DMS 273 (cell line): ENCODE results near the gene SCN3A.

Experiments used
- DNase-seq: peaks from one replicate; lab custom pipeline; 2025; ENCODE audit not compliant: unreplicated experiment; lab: John Stamatoyannopoulos, UW

SCN3A gene

DNA sequence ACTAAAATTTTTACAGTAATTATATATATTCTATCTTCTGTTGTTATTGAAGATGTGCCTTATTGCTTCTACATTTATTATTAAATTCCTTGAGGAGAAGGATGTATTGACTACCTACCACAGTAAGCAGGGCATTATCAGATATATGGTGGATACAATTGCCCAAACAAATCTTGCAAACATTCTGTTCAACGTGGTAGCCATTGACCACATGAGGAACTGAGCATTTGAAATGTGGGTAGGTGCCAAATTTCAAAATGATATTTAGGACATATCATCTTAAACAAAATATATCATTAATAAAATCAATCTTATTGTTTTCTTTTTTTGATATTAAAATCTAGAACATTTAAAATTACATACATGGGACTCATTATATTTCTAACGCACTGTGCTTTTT, 11.1 kb downstream of the SCN3A start:
- DNase-seq = no peak

DNA sequence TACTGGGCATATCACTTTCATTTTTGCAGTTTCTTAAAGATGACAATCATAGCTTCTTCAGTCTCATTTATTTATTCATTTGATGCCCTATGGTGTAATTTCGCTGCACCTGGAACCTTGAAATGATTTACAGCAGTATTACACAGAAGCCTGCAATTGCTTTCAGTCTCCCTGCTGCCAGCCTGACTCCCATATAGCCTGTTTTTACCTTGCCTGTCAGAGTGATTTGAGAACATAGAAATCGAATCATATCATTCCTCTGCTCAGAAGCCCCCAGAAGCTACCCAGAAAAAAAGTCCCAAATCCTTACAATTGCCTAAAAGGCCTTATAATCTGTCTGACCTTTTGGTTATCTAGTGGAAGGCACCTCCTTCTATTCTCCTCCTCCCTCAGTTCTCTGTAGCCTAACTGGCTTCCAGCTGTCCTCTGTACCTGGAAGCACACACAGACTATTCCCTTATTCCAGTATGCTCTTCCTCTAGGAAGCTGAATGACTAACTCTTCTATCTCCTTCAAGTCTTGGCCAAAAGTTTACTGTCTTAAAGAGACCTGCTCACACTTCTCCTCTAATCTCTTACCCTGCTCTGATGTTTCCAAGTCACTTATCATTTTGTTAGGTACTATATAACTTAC, 12.6 kb downstream of the SCN3A start:
- DNase-seq = no peak

DNA sequence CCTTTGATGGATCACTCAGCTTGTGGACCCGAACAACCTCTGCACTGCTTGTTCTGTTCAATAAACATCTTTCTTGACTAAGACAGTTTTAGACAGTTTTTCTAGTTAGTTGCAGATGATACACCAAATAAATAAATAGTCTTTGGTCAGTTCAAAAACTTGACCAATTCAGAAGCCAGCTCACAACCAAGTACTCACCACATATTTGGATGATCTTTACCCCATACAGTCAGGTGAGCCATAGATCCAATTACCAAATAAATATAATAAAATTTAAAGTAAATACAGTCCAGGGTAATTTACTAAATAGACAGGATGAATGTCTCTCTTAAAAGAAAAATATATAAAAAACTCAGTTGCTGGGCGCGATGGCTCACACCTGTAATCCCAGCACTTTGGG, 18.2 kb downstream of the SCN3A start:
- DNase-seq = no peak

DNA sequence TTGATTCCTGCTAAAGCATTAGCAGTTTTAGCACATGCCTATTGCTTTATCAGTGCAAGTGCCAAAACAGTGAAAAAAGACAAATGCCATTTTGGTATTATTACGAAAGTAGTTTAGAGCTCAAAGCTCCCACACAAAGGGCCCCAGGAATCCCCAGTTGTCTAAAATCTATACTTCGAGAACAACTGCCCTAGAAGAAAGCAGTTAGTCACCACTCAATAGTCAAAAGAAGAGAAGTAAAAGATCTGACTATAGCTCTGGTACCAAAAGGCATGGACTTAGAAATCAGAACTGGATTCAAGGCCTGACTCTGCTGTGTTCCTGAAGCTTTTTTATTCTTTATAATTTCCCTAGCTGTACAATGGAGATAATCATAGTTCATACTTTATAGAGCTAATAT, 21.8 kb downstream of the SCN3A start:
- DNase-seq = no peak

DNA sequence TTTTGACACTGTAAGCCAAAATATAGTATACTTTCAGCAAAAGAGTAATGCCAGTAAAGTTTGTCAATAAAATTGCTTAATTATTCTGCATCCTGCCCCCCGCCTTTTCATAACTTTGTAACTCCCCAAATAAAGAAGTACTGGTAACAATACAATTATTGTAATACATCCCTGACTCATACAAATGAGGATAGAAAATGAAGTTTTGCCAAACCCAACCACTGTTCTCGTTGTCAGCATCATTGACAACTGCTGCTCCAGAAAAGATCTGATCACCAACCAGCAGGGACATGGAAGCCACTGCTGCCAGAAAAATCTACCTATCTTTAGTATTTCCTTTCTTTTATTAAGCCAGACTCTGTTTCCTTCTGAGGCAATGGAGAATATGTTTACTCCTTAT, 27.1 kb downstream of the SCN3A start:
- DNase-seq = no peak

DNA sequence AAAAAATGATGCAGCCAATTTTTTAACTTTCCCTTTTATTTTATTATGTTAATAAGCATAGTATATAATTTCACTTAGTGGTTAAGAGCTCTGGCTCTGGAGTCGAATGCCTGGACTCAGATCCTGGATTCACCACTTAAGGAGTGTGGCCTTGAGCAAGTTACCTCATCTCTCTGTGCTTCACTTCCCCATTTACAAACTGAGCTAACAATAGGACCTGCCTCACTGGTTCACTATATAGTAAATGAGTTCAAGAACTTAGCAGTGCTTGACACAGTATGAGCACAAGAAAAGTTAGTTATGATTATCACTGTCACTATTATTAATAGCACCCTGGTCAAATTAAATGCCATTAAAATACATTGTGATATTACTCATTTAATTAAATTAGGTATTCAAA, 30.6 kb downstream of the SCN3A start:
- DNase-seq = no peak

DNA sequence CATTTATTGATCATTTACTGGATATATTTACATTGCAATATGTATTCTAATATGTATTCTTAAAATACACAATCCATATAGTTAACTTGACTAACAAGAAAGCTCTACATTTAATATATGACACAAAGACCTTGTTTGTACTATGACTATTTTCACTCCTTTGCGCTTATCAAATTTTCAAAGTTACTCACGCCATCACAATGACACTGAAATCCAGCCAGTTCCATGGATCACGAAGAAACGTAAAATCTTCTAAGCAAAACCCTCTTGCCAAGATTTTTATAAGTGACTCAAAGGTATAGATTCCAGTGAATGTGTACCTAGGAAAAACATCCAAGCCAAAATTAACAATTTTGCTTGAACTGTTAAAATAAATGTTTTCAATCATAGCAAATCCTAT, 39.6 kb downstream of the SCN3A start:
- no peak for DNase-seq

DNA sequence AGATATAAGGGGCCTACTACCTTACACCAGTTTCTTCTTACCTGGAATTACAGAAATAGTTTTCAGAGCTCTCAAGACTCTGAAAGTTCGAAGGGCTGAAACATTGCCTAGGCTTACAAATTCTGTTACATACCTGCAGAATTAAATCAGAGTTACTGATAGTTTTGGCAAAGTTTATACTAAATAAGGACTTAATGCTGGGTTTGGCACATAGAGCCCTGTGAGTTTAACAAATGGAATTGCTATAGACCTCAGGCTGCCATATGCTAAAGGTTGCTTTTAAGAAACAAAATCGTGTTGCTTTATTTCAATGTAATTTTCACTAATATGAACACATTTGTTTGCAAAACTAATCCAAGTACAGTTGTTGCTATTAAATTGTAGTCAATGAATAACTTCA, 40.1 kb downstream of the SCN3A start:
- no peak for DNase-seq

DNA sequence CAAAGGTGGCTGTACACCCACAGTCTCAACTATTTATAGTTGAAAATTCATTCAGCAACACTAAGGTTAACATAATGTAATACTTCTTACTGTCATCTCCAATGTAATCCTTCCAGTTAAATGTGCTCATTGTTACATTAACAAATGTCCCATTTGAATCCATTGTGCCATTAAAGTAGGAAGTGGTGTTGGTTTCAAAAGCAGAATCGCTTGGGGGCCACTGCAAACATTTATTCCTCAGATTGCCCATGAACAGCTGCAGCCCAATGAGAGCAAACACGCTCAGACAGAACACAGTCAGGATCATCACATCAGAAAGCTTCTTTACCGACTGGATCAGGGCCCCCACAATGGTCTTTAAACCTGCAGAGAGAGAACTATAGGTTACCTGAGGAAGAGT, 41.4 kb downstream of the SCN3A start:
- DNase-seq = no peak

DNA sequence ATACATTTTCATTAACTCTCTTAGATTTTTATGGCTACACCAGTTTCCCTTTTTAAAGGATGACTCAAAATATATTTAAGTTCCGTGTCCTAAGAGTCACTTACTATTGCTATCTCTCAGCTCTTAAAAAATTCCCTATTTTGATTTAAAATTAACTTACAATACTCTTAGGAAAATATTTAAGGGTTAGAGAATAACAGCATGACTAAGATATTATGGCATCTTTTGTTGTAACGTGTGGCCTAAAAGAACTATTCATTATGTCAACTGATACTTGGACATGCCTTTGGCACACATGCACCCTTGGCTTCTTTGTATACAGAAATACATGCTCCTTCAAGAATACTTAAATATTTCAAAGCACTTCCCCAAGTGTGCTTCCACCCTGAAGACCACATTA, 42.3 kb downstream of the SCN3A start:
- no peak for DNase-seq

DNA sequence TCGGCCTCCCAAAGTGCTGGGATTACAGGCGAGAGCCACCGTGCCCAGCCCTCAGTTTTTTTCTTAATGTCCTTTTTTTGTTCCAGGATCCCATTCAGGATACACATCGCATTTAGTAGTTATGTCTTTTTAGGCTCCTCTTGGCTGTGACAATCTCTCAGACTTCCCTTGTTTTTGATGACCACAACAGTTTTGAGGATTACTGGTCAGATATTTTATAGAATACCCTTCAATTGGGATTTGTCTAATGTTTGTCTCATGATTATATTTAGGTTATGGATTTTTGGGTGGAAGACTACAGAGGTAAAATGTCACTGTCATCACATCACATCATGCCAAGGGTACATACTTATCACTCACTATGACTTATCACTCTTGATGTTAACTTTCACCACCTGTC, 46.7 kb downstream of the SCN3A start:
- DNase-seq = no peak

DNA sequence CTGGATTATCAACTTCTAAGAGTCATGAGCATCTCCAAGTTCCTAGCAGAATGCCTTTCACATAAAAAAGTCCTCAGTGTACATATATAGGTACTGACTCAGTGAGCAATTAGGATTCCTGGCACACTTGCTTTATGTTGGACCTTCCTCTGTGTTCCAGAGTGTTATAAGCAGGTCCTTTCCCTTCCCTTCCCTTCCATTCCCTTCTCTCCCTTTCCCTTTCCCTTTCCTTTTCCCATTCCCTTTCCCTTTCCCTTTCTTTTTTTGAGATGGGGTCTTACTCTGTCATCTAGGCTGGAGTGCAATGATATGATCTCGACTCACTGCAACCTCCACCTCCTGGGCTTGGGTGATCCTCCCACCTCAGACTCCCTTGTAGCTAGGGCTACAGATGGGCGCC, 48.7 kb downstream of the SCN3A start:
- DNase-seq = no peak

DNA sequence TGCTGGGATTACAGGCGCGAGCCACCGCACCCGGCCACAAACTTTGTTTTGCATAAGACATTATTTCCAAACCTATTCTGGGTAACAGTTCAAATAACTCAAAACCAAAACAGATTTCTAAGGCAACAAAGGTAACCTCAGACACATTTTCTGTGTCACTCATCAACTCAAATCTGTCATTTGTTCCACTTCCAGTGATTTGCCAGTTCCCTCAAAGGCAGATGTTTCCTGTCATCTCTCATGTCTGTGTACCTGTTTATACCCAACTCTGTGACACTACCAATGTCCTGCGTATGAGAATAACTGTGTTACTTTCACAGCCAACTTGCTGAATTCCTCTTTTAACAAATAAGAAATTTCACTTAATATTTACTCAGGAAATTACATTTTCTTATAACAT, 54.4 kb downstream of the SCN3A start:
- no peak for DNase-seq

DNA sequence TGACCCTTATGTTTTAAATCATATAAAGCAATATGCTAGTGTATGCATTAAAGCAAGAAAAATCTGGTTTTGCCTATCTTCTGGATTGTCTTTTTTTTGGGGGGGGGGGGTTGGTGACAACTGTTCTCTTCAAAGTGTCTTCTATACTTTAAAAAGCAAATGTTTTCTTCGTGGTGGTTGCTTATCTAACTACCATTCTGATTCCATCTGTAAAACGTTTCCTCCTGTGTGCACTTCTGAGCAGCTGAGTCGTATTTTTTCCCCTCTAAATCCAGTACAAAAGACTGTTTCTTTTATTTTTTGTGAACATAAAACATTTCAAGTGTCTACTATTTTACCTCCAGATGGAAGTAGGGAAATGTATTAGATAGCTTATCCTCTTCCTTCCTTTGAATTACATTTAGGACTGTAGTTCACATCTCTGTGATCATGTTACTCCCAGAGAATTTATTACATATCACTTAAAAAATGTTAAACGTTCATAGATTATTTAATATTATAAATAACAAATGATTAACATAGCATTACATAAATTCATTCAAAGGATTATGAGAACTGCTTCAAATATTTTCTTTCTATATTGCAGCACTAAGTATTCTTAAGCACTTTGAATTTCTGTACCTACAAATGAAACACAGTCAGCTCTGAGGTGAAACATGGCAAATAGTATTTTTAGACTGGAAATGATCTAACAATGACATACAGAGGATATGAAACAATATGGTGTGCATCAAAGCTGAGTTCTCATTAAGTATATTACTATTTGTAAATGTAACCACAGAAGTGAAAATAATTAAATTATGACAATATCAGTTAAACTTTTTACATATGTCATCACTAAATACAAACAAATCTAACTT, 56.4 kb downstream of the SCN3A start:
- DNase-seq = no peak

DNA sequence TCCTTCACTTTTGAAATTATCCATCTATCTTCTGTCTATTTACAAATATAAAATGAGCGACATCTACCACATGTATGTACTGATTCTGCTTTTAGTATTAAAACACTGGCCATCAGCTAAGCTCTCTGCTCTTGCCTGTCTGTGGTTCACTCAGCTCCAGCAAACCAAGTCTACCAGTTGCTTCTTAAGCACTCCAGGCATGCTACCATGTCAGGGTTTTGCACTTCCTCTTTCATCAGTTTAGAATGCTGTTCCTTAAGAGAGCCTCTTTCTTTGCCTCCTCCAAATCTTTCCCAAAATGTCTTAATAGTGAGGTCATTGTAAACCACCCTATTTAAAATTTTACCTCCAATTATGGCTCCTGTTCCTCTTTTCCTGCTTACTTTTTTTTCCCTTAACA, 59.5 kb downstream of the SCN3A start:
- DNase-seq = no peak

DNA sequence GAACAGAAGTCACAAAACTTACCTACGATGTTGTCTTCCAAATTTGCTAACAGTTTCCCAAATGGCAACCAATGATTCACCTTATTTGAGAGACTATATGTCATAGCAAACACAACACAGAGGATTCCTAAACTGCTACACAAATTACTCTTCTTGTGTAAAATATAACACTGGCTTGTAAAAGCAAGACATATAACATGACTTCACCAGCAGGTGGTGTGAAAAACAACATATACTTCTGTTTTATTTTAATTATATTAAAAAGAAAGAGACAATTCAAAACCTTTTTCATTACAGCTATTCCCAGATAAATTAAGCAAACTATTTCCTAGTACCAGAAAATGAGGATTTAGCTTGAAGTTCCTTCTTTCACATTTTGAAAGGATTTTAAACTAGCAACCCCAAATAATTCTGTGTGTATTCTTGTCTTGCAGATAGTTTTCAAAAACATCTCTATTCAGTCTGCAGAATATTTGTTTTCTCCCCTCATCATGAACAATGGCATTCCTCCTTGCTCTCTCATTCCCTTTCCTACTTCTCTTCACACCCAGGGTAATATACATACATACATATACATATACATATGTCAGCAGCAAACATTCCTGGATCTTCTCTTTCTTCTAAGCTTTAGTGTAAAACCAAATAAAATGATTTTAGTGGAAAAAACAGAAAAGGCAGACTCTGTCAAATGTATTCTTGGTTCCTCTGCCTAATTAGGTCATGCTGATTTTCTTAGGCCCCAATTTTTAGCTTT, 62.1 kb downstream of the SCN3A start:
- DNase-seq = peak; percentile 6

DNA sequence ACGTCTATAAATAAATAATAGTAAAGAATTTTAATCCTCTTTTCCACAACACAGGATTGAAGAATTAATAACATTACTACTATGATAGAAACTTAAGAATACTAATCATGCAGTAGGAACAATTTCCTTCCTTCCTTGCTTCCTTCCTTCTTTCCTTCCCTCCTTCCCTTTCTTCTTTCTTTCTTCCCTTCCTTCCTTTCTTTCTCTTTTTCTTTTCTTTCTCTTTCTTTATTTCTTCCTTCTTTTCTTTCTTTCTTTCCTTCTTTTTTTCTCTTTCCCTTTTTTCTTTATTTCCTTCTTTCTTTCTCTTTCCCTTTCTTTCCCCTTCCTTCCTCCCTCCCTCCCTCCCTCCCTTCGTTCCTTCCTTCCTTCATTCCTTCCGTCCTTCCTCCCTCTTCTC, 77.6 kb downstream of the SCN3A start:
- DNase-seq = no peak

DNA sequence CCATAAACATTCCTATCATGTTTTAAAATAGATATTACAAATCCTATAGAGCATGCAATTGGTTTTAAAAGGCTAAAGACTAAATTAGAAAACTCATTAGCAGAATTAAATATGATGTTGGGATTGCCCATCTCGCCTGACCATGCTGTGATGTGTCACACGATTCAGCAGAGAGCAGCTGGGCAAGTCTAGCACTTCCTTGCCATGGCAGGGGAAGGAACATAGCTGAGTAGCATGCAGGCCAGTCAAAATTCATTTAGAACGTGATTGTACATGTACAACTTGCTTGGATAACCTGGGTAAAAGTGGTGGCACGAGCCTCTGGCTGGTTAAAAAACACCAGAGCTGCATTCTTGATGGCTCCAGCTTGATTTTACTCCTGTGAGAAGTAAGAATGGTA, 81.3 kb downstream of the SCN3A start:
- peak; percentile 15 for DNase-seq

DNA sequence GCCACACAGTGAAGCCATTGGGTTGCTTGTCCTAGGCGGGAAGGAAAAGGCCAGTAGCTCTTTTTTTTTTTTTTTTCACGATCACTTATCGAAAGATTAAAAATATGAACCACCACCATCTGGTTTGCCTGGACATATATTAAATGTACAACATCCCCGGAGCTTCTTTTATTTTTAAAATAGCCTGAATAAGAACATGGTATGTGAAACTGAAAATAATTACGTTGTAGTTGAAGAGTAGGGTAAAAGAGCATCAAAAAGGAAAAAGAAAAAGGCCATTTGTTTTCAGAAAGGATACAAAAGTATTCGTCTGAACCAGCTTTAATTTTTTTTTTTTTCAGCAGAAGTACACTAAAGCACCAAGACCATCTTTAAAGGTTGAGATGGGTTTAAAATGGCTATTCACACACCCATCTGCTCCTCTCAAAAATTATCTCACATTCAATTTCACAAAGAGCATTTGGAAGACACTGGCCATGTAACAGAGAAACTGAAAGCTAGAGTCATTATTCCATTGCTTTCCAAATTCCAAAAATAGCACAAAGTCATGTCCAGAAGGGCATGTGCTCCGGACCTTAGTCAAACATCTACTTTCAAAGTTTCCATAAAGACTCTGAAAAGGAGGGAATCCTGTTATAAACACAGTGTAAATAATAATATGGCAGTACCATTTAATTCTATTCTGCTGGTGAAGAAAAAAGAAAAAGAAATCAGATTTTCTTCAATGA, 82.9 kb downstream of the SCN3A start:
- peak; percentile 3 for DNase-seq

DNA sequence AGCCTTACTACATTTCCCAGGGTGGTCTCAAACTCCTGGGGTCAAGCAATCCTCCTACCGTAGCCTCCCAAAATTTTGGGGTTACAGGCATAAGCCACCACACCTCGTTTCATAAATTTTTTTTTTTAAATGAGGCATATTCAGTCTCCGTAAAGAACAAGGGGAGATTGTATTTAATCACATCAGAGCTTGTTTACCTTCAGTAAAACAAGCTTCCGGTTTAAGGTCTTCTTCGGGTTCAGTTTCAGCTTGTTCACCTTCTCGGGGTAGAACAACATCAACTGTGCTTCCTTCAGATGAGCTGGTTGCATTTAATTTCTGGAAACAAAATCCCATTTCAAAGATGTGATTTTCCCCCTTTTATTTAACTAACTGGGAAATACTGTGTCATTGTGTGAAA, 88.6 kb downstream of the SCN3A start:
- DNase-seq = no peak

DNA sequence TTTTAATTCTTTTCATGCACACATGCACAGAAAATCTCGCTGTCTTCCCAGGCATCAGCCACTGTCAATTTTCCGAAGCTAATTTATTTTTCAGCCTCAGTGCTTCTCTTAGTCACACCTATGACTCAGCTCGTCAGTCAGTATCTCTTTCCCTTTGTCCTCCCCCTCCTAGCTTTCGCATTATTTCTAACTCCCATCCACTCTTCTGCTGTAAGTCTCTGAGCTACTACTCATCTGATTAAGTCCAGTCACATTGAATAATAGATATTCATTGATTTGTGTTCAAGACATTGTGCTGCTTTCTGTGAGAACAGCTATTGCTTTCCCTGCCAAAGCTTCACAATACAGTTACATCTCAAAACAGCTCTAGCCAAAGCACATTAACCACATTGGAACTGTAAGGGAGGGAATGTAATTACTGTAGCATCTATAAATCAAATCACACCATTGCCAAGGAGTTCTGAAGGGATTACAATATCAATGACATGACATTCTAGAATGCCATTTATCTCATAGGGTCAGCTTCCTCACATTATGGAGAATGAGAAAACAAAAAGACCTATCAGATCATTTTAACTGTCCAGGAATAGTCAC, 89.4 kb downstream of the SCN3A start:
- DNase-seq = no peak
